ENCODE results near the gene SART1. TPM values are rescaled to one million over a fixed set of nuclear protein-coding genes. Genes with fewer than 3 reads are reported as not detected.

SART1 gene
- total and polyA plus RNA-seq, 4 donors = 13.6 to 24.3 (median 15.1) TPM

DNA sequence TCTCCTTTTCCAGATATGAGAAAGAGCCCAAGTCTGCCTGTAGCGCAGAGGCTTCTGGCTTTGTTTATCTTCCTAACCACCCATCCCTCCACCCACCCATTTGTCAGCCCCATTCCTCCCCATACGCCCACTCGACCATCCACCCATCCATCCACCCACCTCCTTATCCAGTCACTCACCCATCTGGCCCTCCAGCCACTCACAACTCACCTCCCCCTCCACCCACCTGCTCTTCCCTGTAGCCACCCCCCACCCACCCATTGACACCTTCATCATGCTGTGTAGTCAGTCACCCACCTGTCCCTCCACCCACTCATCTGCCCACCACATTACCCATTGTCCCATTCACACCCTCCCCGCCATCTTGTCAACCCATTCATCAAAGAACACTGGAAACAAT is 55.8 kb downstream of the SART1 start:
- no peak for TF ChIP-seq RXRA (IDR thresholded peaks at IDR 0.05)
- TF ChIP-seq HNF4A (conservative IDR thresholded peaks at IDR 0.05) = no peak
- TF ChIP-seq, protein P1, sequence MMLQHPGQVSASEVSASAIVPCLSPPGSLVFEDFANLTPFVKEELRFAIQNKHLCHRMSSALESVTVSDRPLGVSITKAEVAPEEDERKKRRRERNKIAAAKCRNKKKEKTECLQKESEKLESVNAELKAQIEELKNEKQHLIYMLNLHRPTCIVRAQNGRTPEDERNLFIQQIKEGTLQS (IDR thresholded peaks at IDR 0.05) = no peak
- peaks cover 0 to 9% (median 0%) of the 10 kb centered on the region in 4 donors for H3K27me3 ChIP-seq (ENCODE audit: control insufficient read depth in 4 of 4, insufficient read depth in 4 of 4, low read length in 3 of 4)
- H3K27ac ChIP-seq (ENCODE audit: low read depth in 1 of 2, low read length in 2 of 2) = no peak overlapping the region
- no peak overlapping the region for H3K4me3 ChIP-seq (ENCODE audit: low read depth in 1 of 3, low read length in 3 of 3)
- no peaks in the 10 kb centered on the region for H3K9me3 ChIP-seq (ENCODE audit: control insufficient read depth in 4 of 4, low read length in 3 of 4)
- no peaks in the 10 kb centered on the region for H3K36me3 ChIP-seq (ENCODE audit: control insufficient read depth in 4 of 4, insufficient read depth in 3 of 4, low read depth in 1 of 4, low read length in 3 of 4)
- no peak overlapping the region for H3K9ac ChIP-seq (ENCODE audit: low read depth in 1 of 2, low read length in 2 of 2)
- DNase-seq (ENCODE audit: low spot score) = peak; percentile 48
- peaks cover 0 to 6% (median 1%) of the 10 kb centered on the region in 4 donors for H3K4me1 ChIP-seq (ENCODE audit: control insufficient read depth in 4 of 4, insufficient read depth in 4 of 4, low read length in 3 of 4)
- 86% methylated on average over 4 of the region's 4 CpGs for WGBS

DNA sequence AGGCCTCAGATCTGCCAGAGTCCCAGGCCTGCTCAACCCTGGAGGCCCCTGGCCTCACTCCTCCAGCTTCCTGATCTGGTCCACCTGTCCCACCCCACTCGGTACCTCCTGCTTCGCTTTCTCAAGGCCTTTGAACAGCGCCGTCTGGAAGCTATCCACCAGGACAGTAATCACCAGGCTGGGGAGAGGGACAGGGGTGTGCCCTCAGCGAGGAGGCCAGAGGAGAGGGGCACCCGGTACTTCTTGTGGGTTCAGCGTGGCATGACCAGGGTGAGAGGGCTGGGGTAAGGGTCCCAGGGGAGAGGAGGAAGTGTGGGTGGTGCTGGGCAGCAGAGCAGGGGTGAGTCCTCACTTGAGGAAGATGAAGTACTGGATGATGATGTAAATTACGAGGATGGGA is 58.7 kb downstream of the SART1 start:
- no peak for DNase-seq (ENCODE audit: low spot score)
- Histone ChIP-seq H3K27me3 (ENCODE audit: control insufficient read depth in 4 of 4, insufficient read depth in 4 of 4, low read length in 3 of 4) (no peaks in the 10 kb centered on the region), H3K27ac (ENCODE audit: low read depth in 1 of 2, low read length in 2 of 2) (no peak overlapping the region), H3K36me3 (ENCODE audit: control insufficient read depth in 4 of 4, insufficient read depth in 3 of 4, low read depth in 1 of 4, low read length in 3 of 4) (no peaks in the 10 kb centered on the region), H3K4me3 (ENCODE audit: low read depth in 1 of 3, low read length in 3 of 3) (no peak overlapping the region), H3K9ac (ENCODE audit: low read depth in 1 of 2, low read length in 2 of 2) (no peak overlapping the region), H3K9me3 (ENCODE audit: control insufficient read depth in 4 of 4, low read length in 3 of 4) (no peaks in the 10 kb centered on the region), H3K4me1 (ENCODE audit: control insufficient read depth in 4 of 4, insufficient read depth in 4 of 4, low read length in 3 of 4) (peaks cover 0 to 7% (median 3%) of the 10 kb centered on the region in 4 donors)
- TF ChIP-seq GABPA (IDR thresholded peaks at IDR 0.05 in 1 of 2, conservative IDR thresholded peaks at IDR 0.05 in 1 of 2) = no peak
- TF ChIP-seq RAD21 (IDR thresholded peaks at IDR 0.05) = no peak
- TF ChIP-seq, protein P1 (IDR thresholded peaks at IDR 0.05) = no peak
- no peak for TF ChIP-seq HNF4A (conservative IDR thresholded peaks at IDR 0.05)
- no peak for TF ChIP-seq RXRA (IDR thresholded peaks at IDR 0.05)
- no peak for TF ChIP-seq NR2F2 (IDR thresholded peaks at IDR 0.05)
- no peak for TF ChIP-seq EGR1 (IDR thresholded peaks at IDR 0.05; ENCODE audit: low read depth in 2 of 2)
- TF ChIP-seq, protein P2, sequence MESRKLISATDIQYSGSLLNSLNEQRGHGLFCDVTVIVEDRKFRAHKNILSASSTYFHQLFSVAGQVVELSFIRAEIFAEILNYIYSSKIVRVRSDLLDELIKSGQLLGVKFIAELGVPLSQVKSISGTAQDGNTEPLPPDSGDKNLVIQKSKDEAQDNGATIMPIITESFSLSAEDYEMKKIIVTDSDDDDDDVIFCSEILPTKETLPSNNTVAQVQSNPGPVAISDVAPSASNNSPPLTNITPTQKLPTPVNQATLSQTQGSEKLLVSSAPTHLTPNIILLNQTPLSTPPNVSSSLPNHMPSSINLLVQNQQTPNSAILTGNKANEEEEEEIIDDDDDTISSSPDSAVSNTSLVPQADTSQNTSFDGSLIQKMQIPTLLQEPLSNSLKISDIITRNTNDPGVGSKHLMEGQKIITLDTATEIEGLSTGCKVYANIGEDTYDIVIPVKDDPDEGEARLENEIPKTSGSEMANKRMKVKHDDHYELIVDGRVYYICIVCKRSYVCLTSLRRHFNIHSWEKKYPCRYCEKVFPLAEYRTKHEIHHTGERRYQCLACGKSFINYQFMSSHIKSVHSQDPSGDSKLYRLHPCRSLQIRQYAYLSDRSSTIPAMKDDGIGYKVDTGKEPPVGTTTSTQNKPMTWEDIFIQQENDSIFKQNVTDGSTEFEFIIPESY (IDR thresholded peaks at IDR 0.05) = no peak
- TF ChIP-seq YY1 (IDR thresholded peaks at IDR 0.05) = no peak
- TF ChIP-seq FOXA2 (IDR thresholded peaks at IDR 0.05) = no peak
- no peak for TF ChIP-seq JUND (IDR thresholded peaks at IDR 0.05)
- TF ChIP-seq, protein P3, sequence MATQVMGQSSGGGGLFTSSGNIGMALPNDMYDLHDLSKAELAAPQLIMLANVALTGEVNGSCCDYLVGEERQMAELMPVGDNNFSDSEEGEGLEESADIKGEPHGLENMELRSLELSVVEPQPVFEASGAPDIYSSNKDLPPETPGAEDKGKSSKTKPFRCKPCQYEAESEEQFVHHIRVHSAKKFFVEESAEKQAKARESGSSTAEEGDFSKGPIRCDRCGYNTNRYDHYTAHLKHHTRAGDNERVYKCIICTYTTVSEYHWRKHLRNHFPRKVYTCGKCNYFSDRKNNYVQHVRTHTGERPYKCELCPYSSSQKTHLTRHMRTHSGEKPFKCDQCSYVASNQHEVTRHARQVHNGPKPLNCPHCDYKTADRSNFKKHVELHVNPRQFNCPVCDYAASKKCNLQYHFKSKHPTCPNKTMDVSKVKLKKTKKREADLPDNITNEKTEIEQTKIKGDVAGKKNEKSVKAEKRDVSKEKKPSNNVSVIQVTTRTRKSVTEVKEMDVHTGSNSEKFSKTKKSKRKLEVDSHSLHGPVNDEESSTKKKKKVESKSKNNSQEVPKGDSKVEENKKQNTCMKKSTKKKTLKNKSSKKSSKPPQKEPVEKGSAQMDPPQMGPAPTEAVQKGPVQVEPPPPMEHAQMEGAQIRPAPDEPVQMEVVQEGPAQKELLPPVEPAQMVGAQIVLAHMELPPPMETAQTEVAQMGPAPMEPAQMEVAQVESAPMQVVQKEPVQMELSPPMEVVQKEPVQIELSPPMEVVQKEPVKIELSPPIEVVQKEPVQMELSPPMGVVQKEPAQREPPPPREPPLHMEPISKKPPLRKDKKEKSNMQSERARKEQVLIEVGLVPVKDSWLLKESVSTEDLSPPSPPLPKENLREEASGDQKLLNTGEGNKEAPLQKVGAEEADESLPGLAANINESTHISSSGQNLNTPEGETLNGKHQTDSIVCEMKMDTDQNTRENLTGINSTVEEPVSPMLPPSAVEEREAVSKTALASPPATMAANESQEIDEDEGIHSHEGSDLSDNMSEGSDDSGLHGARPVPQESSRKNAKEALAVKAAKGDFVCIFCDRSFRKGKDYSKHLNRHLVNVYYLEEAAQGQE (IDR thresholded peaks at IDR 0.05) = no peak
- 79% methylated on average over 8 of the region's 8 CpGs for WGBS
